ENCODE data around the gene NR4A3. TPM values are rescaled to one million over a fixed set of nuclear protein-coding genes. Genes with fewer than 3 reads are reported as not detected.

Gene NR4A3
- polyA plus RNA-seq, 1 donor: 1.5 TPM

GRCh38 chr9:99814359-99814758 lies 7.3 kb upstream of the NR4A3 start:
- DNase-seq (ENCODE audit: low read depth): no peak

GRCh38 chr9:99816392-99816791 lies 5.3 kb upstream of the NR4A3 start:
- no peak for DNase-seq (ENCODE audit: low read depth)

- no peak for DNase-seq (ENCODE audit: low read depth)
These were observed 3.2 kb upstream of the NR4A3 start for GRCh38 chr9:99818500-99818899.

GRCh38 chr9:99819123-99819855 lies 2.4 kb upstream of the NR4A3 start:
- DNase-seq (ENCODE audit: low read depth): no peak

- peak; percentile 75 for DNase-seq (ENCODE audit: low read depth)
These were observed 1.6 kb upstream of the NR4A3 start for GRCh38 chr9:99819856-99820684.

- no peak for DNase-seq (ENCODE audit: low read depth)
These were observed 845 bp upstream of the NR4A3 start for GRCh38 chr9:99820685-99821395.

GRCh38 chr9:99822109-99822805 lies 572 bp downstream of the NR4A3 start:
- DNase-seq (ENCODE audit: low read depth): no peak

- DNase-seq (ENCODE audit: low read depth): no peak
These were observed 1.3 kb downstream of the NR4A3 start for GRCh38 chr9:99822806-99823591.

GRCh38 chr9:99823681-99824377 lies 2.1 kb downstream of the NR4A3 start:
- no peak for DNase-seq (ENCODE audit: low read depth)

- no peak for DNase-seq (ENCODE audit: low read depth)
These were observed 2.9 kb downstream of the NR4A3 start for GRCh38 chr9:99824378-99825171.

GRCh38 chr9:99825172-99826046 lies 3.7 kb downstream of the NR4A3 start:
- no peak for DNase-seq (ENCODE audit: low read depth)

GRCh38 chr9:99826579-99826978 lies 4.9 kb downstream of the NR4A3 start:
- no peak for DNase-seq (ENCODE audit: low read depth)

GRCh38 chr9:99827244-99827643 lies 5.6 kb downstream of the NR4A3 start:
- no peak for DNase-seq (ENCODE audit: low read depth)

GRCh38 chr9:99828054-99828416 lies 6.3 kb downstream of the NR4A3 start:
- no peak for DNase-seq (ENCODE audit: low read depth)

- DNase-seq (ENCODE audit: low read depth): no peak
These were observed 6.9 kb downstream of the NR4A3 start for GRCh38 chr9:99828417-99829176.

GRCh38 chr9:99831857-99832557 lies 10.3 kb downstream of the NR4A3 start:
- DNase-seq (ENCODE audit: low read depth): no peak

GRCh38 chr9:99832558-99832864 lies 10.8 kb downstream of the NR4A3 start:
- DNase-seq (ENCODE audit: low read depth): no peak

Data from forelimb muscle (tissue), 1 donor.